ENCODE data around the gene PRKCA. TPM values are rescaled to one million over a fixed set of nuclear protein-coding genes. Genes with fewer than 3 reads are reported as not detected.

Gene PRKCA
- total and polyA plus RNA-seq, 2 donors = 15.6 to 24.4 TPM

DNA sequence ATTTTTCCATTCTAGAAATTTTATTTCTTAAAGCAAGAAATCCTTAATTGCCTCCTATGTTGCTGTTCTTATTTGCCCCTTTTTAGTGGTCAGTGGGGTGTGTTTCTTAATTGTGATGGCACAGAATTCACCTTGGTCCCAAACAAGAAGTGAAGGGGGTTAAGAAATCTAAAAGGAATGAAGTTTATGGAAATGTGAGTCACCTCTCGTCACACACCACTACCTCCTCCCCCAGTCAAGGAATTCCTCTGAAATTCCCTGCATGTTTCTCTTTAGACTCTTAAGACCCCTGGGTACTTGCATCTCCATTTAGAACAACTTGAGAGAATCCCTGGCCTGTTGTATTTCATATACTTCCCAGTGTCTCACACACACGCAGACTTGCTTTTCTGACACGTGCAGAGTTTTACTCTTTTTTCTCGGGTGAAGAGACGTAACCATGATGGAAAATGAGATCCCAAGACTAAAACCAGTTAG is 247.4 kb downstream of the PRKCA start:
- Histone ChIP-seq H3K36me3 (ENCODE audit: insufficient read depth) (no peaks in the 10 kb centered on the region), H3K27ac (ENCODE audit: low read depth) (no peak overlapping the region), H3K4me3 (ENCODE audit: low read depth, low read length) (no peak overlapping the region), H3K4me1 (ENCODE audit: insufficient read depth) (no peaks in the 10 kb centered on the region)
- no peak for DNase-seq (ENCODE audit: extremely low spot score)
- WGBS = 62% methylated on average over 5 of the region's 5 CpGs

DNA sequence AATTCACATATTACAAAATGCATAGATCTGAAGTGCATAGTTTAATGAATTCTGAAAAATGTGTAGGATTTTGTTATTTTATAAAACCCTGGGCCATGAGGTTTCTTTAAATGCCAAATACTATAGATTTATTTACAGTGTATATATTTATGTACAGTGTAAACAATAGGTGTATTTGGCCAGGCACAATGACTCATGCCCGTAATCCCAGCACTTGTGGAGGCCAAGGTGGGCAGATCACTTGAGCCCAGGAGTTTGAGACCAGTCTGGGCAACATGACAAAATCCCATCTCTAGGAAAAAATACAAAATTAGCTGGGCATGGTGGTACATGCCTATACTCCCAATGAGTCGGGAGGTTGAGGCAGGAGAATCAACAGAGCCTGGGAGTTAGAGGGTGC is 249.4 kb downstream of the PRKCA start:
- H3K4me1 ChIP-seq (ENCODE audit: insufficient read depth) = no peaks in the 10 kb centered on the region
- WGBS = 88% methylated on average over 2 of the region's 2 CpGs
- no peak for DNase-seq (ENCODE audit: extremely low spot score)
- no peak overlapping the region for H3K4me3 ChIP-seq (ENCODE audit: low read depth, low read length)
- no peak overlapping the region for H3K27ac ChIP-seq (ENCODE audit: low read depth)
- H3K36me3 ChIP-seq (ENCODE audit: insufficient read depth) = no peaks in the 10 kb centered on the region

DNA sequence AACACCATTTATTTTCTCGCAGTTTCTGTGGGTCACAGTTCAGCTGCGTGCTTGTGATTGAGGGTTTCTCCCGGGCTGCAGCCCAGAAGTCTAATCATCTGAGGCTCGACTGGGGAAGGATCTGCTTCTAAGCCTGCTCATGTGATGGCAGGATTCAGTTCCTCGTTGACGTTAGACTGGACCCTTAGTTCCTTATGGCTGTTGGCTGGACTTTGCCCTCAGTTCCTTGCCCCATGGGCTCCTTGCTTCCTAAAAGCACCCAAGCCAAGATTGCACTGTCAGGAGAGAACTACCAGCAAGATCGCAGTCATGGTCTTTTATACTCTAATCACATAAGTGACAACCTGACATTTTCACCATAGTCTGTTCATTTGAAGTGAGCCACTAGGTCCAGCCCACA is 250.0 kb downstream of the PRKCA start:
- DNase-seq (ENCODE audit: extremely low spot score) = no peak
- no peaks in the 10 kb centered on the region for H3K4me1 ChIP-seq (ENCODE audit: insufficient read depth)
- no peak overlapping the region for H3K27ac ChIP-seq (ENCODE audit: low read depth)
- H3K4me3 ChIP-seq (ENCODE audit: low read depth, low read length) = no peak overlapping the region
- no peaks in the 10 kb centered on the region for H3K36me3 ChIP-seq (ENCODE audit: insufficient read depth)
- 93% methylated on average over 7 of the region's 7 CpGs for WGBS

DNA sequence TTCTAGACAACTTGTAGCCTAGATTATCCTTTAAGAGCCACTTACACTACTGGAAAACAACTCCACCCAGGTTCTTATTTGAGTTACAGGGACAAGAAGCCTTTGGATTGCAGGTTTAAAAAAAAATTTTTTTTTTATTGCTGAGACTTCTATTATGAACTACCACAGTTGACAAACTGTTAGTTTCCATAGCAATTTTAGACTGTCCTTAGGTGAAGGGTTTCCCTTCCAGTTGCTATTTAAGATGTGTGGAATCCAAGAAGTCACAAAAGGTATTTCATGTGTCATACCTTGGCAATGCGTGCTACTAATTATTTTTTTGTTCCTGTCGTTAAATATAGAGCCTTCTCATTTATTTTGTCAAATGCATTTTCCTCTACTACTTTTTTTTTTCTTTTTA is 253.2 kb downstream of the PRKCA start:
- no peak overlapping the region for H3K4me3 ChIP-seq (ENCODE audit: low read depth, low read length)
- 79% methylated on average over 2 of the region's 2 CpGs for WGBS

DNA sequence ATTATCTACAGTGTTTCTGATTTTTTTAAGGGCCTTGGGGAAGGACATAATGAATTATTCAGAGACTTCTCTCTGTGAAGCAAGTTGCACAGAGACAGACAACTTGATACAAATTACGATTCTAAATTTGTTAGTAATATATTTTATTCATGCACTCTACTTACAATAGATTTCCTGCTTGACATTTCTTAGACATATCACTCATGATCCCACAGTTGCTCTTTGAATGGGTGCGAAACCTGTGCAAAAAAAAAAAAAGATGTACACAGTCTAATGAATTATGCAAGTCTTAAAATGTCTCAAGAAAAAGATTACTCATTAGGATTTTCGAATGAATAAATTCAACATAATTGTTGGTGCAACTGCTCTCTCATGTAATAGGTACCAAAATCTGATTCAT is 254.8 kb downstream of the PRKCA start:
- Histone ChIP-seq H3K27ac (ENCODE audit: low read depth) (no peak overlapping the region), H3K36me3 (ENCODE audit: insufficient read depth) (no peaks in the 10 kb centered on the region), H3K4me1 (ENCODE audit: insufficient read depth) (no peaks in the 10 kb centered on the region), H3K4me3 (ENCODE audit: low read depth, low read length) (no peak overlapping the region)
- no peak for DNase-seq (ENCODE audit: extremely low spot score)
- 94% methylated on average over 3 of the region's 3 CpGs for WGBS

More for the DNA sequence above, 253.2 kb downstream of the PRKCA start:
- H3K36me3 ChIP-seq (ENCODE audit: insufficient read depth) = no peaks in the 10 kb centered on the region
- no peak overlapping the region for H3K27ac ChIP-seq (ENCODE audit: low read depth)
- no peaks in the 10 kb centered on the region for H3K4me1 ChIP-seq (ENCODE audit: insufficient read depth)
- DNase-seq (ENCODE audit: extremely low spot score) = no peak

DNA sequence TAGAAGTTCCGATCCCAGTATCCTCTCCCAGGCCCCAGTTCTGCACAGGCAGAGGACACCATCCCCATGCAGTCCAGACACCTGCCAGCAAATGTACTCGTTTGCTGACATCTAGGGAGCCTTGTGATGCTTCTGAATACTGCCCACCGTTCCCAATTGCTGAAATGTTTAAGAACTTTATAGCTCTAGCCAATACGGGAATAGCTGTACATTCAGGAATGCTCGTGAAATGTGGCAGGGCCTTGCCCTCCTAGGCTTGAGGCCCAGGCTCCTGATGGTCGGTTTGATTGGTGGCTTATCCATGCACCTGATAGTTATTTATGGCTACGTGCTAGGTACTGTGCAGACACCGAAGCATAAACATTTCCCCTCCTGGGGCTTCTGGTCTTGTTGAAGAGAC is 255.5 kb downstream of the PRKCA start:
- no peak for DNase-seq (ENCODE audit: extremely low spot score)
- no peak overlapping the region for H3K27ac ChIP-seq (ENCODE audit: low read depth)

DNA sequence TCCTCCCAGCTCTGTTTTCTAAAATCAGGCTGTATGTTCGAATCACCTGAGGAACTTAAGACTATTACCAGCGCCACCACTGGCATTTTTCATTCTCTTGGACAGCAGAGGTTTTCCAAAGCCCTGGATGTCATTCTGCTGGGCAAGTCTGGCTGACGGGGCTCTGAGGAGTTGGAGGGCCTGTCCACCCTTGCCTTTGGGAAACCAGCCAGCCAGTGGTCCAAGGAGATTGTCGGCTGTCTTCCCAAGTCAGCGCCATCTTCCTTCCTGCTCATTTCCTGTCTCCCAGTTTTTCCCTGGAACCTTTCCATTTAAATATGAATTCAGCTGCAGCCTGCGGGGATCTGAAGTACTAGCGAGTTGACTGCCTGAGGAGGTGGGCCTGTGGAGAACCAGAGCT is 258.3 kb downstream of the PRKCA start:
- H3K36me3 ChIP-seq (ENCODE audit: insufficient read depth) = no peaks in the 10 kb centered on the region
- no peak for DNase-seq (ENCODE audit: extremely low spot score)
- WGBS = 95% methylated on average over 7 of the region's 7 CpGs
- H3K4me3 ChIP-seq (ENCODE audit: low read depth, low read length) = no peak overlapping the region
- no peak overlapping the region for H3K27ac ChIP-seq (ENCODE audit: low read depth)
- no peaks in the 10 kb centered on the region for H3K4me1 ChIP-seq (ENCODE audit: insufficient read depth)

More for the DNA sequence above, 255.5 kb downstream of the PRKCA start:
- H3K4me3 ChIP-seq (ENCODE audit: low read depth, low read length) = no peak overlapping the region
- no peaks in the 10 kb centered on the region for H3K36me3 ChIP-seq (ENCODE audit: insufficient read depth)
- 75% methylated on average over 8 of the region's 8 CpGs for WGBS
- no peaks in the 10 kb centered on the region for H3K4me1 ChIP-seq (ENCODE audit: insufficient read depth)

DNA sequence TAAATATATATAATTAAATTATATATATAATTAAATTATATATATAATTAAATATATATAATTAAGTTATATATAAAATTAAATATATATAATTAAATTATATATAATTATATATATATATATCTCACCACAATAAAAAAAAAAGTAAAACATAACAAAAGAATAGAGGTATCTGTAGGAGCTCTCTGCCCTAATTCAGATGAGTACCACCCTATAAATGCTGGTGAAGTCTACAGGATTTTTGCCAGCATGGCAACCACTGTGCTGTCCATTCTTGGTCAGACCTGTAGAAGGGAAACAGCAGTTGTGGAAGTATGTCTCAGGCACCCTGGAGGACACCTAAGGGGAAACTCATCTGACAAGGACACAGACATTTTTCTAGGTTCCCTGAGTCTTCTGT is 259.7 kb downstream of the PRKCA start:
- no peak overlapping the region for H3K27ac ChIP-seq (ENCODE audit: low read depth)
- H3K4me3 ChIP-seq (ENCODE audit: low read depth, low read length) = no peak overlapping the region
- no peak for DNase-seq (ENCODE audit: extremely low spot score)
- no peaks in the 10 kb centered on the region for H3K36me3 ChIP-seq (ENCODE audit: insufficient read depth)
- no peaks in the 10 kb centered on the region for H3K4me1 ChIP-seq (ENCODE audit: insufficient read depth)

DNA sequence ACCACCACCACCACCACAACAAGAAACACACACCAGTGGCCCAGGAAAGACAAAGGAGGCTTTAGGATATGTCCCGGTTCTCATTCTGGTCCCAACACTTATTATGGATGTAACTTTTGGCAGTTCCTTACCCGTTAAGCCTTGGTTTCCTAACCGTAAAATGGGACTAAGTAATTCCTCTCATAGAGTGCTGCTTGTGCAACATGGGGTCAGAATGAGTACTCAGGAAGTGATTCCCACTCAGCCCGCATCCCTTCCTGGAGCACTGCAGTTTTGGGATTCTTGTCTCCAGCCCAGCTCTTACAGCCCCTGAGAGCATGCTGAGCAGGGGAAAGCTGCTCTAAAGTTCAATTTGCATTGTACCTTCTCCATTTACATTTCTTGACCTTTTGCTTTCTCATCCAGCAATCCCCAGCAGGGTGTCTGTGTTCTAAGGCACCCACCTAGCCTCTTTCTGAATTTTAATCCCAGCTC is 262.6 kb downstream of the PRKCA start:
- H3K27ac ChIP-seq (ENCODE audit: low read depth) = no peak overlapping the region
- 91% methylated on average over 4 of the region's 4 CpGs for WGBS

DNA sequence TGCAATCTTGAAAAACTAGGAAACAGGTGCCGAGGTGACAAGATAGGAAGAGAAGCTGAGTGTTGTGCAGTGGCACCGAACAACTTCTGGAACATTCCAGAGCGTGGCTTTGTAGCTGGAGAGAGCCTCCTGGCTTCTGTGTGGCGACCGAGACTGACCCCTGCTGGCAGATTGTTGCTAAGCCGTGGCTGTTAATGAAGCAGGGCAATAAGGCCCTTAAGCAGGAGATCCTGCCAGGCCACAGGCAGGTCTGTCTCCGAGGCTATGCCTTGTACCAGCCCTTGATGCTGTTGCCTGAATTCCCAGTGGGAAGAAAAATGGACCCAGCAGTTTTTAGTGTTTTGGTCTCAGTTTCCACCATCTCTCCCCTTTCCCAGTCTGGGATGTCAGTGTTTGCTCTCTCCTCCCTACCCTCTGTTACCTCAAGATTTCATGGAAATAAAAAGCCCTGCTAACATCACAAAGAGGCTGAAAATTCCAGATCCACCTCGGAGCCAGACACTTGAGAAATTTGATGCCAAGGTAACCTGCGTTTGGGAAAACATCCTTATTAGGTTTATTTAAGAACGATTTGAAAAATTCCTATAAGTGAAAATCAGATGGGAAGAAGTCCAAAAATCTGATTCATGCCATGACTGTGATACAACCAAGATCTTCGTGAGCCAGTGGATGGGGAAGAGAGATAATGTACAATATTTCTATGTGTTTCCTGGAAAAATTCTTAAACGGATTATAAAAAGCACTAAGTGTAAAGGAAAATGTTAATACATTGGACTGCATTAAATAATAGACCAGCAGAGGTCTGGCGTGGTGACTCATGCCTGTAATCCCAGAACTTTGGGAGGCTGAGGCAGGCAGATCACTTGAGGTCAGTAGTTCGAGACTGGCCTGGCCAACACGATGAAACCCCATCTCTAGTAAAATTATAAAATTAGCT is 265.1 kb downstream of the PRKCA start:
- DNase-seq (ENCODE audit: extremely low spot score) = no peak
- WGBS = 50% methylated on average over 15 of the region's 15 CpGs
- Histone ChIP-seq H3K36me3 (ENCODE audit: insufficient read depth) (no peaks in the 10 kb centered on the region), H3K27ac (ENCODE audit: low read depth) (no peak overlapping the region), H3K4me1 (ENCODE audit: insufficient read depth) (no peaks in the 10 kb centered on the region), H3K4me3 (ENCODE audit: low read depth, low read length) (no peak overlapping the region)

More for the DNA sequence above, 262.6 kb downstream of the PRKCA start:
- Histone ChIP-seq H3K4me3 (ENCODE audit: low read depth, low read length) (no peak overlapping the region), H3K36me3 (ENCODE audit: insufficient read depth) (no peaks in the 10 kb centered on the region), H3K4me1 (ENCODE audit: insufficient read depth) (no peaks in the 10 kb centered on the region)
- DNase-seq (ENCODE audit: extremely low spot score) = no peak

DNA sequence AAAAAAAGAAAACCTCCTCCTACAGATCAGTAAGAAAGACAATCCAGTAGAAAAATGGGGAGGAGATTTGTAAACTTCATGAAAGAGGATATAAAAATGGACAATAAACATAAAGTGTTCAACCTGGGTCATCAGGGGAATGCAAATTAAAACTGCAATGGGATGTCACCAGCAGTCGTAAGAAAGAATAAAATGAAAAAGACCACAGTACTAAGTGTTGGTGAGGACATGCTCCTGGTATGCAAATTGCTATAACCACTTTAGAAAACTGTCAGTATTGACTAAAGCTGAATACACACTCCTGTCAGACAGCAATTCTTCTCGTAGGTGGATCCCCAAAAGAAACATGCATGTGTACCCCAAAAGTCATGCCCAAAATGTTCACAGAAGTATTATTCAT is 267.2 kb downstream of the PRKCA start:
- Histone ChIP-seq H3K4me1 (ENCODE audit: insufficient read depth) (no peaks in the 10 kb centered on the region), H3K4me3 (ENCODE audit: low read depth, low read length) (no peak overlapping the region), H3K27ac (ENCODE audit: low read depth) (no peak overlapping the region), H3K36me3 (ENCODE audit: insufficient read depth) (no peaks in the 10 kb centered on the region)
- DNase-seq (ENCODE audit: extremely low spot score) = no peak
- 93% methylated on average over 2 of the region's 2 CpGs for whole genome bisulfite sequencing

DNA sequence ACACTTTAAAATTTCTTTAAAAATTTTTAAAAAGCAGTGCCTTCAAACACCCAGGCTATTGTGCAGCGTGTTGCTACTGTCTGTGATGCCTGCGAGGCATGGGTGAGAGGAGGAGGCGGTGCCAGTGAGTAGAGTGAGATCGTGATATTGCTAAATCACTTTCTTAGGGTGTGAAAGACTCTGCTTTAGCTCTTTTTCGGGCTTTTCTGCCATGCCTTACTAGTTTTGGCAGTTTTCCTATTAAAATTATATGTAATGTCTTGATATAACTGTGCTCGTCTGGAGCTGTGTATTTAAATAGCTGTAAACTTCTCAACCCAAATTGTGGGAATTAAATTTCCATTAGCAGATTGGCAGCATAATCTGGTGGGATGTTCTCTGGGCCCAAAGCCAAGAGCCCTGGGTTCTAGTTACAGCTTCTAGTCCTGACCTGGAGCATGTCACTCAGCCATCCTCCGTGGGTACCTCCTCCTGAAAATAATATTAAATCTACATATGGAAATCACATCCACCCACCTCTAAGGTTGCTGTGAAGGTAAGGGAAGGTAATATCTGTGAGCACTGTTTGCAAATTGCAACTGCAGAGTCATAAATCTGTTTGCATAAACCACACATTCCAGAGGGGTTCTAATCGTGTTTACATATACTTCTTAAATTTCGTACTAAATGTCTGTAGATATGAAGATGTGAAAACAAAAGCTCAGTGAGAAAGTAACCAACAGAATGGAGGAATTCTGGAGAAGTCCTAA is 268.2 kb downstream of the PRKCA start:
- H3K4me3 ChIP-seq (ENCODE audit: low read depth, low read length) = no peak overlapping the region
- H3K4me1 ChIP-seq (ENCODE audit: insufficient read depth) = no peaks in the 10 kb centered on the region
- H3K27ac ChIP-seq (ENCODE audit: low read depth) = no peak overlapping the region
- H3K36me3 ChIP-seq (ENCODE audit: insufficient read depth) = no peaks in the 10 kb centered on the region
- 71% methylated on average over 9 of the region's 9 CpGs for WGBS
- no peak for DNase-seq (ENCODE audit: extremely low spot score)

DNA sequence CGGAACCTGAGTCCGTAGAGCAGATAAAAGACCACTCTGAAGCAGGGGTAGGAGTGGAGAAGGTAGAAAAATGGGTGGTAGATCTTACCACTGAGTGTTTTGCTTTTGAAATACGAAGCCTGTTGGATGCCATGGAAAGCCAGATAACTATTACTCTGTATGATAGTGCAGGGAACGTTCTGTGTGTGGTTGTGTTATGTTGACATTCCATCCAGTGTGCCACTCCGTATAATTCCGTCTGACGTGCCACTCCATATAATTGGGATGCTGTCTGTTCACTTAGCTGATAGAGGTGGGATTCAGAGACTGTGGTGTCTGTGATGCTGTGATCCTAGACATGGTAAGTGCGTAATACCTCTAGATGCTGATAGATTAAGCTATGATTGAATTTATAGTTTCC is 269.3 kb downstream of the PRKCA start:
- 90% methylated on average over 8 of the region's 8 CpGs for WGBS
- no peak for DNase-seq (ENCODE audit: extremely low spot score)
- Histone ChIP-seq H3K36me3 (ENCODE audit: insufficient read depth) (no peaks in the 10 kb centered on the region), H3K27ac (ENCODE audit: low read depth) (no peak overlapping the region), H3K4me1 (ENCODE audit: insufficient read depth) (no peaks in the 10 kb centered on the region), H3K4me3 (ENCODE audit: low read depth, low read length) (no peak overlapping the region)

DNA sequence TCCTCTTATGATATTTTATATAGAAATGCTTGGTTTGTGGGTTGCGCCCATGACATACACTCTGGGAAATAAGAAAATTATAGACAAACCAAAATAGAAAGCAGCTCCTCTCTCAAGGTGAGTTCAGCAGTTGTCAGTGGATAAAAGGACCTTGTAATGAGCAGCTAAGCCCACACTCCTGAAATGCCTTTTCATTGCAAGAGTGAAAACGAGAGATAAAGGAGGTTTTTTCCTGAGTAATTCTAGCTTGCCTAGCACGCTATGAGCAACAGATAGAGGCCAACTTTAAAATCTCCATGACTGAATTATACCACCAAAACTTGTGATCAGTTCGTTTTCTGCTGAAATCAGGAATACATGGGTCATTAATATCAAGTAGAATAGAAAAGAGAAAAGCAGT is 270.7 kb downstream of the PRKCA start:
- WGBS = 73% methylated on average over 4 of the region's 4 CpGs
- DNase-seq (ENCODE audit: extremely low spot score) = no peak
- H3K4me1 ChIP-seq (ENCODE audit: insufficient read depth) = no peaks in the 10 kb centered on the region

More for the DNA sequence above, 270.7 kb downstream of the PRKCA start:
- Histone ChIP-seq H3K4me3 (ENCODE audit: low read depth, low read length) (no peak overlapping the region), H3K36me3 (ENCODE audit: insufficient read depth) (no peaks in the 10 kb centered on the region), H3K27ac (ENCODE audit: low read depth) (no peak overlapping the region)
